Left ventricle myocardium inferior (tissue), 1 donor: ENCODE results near the gene ANAPC2. TPM values are rescaled to one million over a fixed set of nuclear protein-coding genes. Genes with fewer than 3 reads are reported as not detected.

Experiments
- DNase-seq: peaks from one replicate; pipeline ENCODE4 v3.0.0-alpha.2; 2020
- H3K27ac ChIP-seq: fragments of 200-600 bp; replicated peaks from 2 replicates; pipeline ENCODE4 v1.8.0; 2021
- H3K27me3 ChIP-seq: fragments of 200-600 bp; 2 replicates; pipeline ENCODE4 v1.8.0; 2021; ENCODE audit warnings: low read depth
- H3K36me3 ChIP-seq: fragments of 200-600 bp; 2 replicates; pipeline ENCODE4 v1.8.0; 2021
- H3K4me1 ChIP-seq: fragments of 200-600 bp; 2 replicates; pipeline ENCODE4 v1.8.0; 2021
- H3K4me3 ChIP-seq: fragments of 200-600 bp; 2 replicates; pipeline ENCODE4 v1.8.0; 2021; ENCODE audit warnings: mild to moderate bottlenecking, moderate library complexity
- H3K9me3 ChIP-seq: fragments of 200-600 bp; replicated peaks from 2 replicates; pipeline ENCODE4 v1.8.0; 2021
- intact Hi-C: fragments of 100-400 bp; cut with micrococcal nuclease; formaldehyde crosslinking; loops from one replicate; pipeline ENCODE4 v1.11.0; 2022
- total RNA-seq: library from RNA; stranded (reverse); fragmentation: NEBNext Ultra II Directional; extraction: Animal tissue kit (Norgen Biotek cat#: 25700); gene quantifications from one replicate; pipeline ENCODE4 v1.2.1, GENCODE V29; 2021
- TF ChIP-seq, protein P1 (sequence below): fragments of 200-600 bp; IDR thresholded peaks from 2 replicates; pipeline ENCODE4 v1.8.0; 2021; ENCODE audit warnings: antibody characterized with exemption, mild to moderate bottlenecking, borderline replicate concordance
- donor health status: DM: no; HTN: yes; CAD: no; lungs with severe emphysema.

ANAPC2 gene
- total RNA-seq, 1 donor from 2014 or later: 34.7 TPM

DNA sequence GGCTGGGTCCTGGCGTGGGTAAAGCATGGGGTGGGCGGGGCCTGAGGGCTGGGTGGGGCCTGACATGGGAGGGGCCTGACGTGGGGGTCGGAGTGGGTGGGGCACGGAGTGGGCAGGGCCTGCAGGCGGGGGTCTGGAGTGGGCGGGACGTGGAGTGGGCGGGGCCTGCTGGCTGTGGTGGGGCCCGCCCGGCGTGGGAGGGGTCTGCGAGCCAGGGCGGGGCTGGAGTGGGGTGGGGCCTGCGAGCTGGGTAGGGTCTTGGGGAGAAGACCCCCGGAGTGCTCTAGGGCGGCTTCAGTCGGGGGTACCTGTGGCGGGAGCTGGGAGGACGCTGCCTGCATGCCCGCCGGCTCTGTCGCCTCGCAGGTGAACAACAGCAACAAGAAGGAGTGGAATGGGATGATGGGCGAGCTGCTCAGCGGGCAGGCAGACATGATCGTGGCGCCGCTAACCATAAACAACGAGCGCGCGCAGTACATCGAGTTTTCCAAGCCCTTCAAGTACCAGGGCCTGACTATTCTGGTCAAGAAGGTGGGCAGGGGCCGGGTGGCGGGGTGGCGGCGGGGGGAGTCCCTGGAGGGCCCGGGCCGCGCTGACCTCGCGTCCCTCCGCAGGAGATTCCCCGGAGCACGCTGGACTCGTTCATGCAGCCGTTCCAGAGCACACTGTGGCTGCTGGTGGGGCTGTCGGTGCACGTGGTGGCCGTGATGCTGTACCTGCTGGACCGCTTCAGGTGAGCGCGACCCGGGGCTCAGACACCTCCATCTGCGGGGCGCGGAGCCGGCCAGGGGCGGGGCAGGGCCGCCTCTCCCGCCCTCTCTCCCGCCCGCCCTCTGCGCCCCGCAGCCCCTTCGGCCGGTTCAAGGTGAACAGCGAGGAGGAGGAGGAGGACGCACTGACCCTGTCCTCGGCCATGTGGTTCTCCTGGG is 26.5 kb downstream of the ANAPC2 start:
- TF ChIP-seq, protein P1, sequence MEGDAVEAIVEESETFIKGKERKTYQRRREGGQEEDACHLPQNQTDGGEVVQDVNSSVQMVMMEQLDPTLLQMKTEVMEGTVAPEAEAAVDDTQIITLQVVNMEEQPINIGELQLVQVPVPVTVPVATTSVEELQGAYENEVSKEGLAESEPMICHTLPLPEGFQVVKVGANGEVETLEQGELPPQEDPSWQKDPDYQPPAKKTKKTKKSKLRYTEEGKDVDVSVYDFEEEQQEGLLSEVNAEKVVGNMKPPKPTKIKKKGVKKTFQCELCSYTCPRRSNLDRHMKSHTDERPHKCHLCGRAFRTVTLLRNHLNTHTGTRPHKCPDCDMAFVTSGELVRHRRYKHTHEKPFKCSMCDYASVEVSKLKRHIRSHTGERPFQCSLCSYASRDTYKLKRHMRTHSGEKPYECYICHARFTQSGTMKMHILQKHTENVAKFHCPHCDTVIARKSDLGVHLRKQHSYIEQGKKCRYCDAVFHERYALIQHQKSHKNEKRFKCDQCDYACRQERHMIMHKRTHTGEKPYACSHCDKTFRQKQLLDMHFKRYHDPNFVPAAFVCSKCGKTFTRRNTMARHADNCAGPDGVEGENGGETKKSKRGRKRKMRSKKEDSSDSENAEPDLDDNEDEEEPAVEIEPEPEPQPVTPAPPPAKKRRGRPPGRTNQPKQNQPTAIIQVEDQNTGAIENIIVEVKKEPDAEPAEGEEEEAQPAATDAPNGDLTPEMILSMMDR: no peak
- H3K9me3 ChIP-seq: no peaks in the 10 kb centered on the region
- no peak overlapping the region for H3K27ac ChIP-seq
- peaks cover 19% of the 10 kb centered on the region for H3K4me1 ChIP-seq
- no peak overlapping the region for H3K4me3 ChIP-seq
- no peaks in the 10 kb centered on the region for H3K36me3 ChIP-seq
- H3K27me3 ChIP-seq: peaks cover 100% of the 10 kb centered on the region
- intact Hi-C loops: no loop called here
- no peak for DNase-seq

DNA sequence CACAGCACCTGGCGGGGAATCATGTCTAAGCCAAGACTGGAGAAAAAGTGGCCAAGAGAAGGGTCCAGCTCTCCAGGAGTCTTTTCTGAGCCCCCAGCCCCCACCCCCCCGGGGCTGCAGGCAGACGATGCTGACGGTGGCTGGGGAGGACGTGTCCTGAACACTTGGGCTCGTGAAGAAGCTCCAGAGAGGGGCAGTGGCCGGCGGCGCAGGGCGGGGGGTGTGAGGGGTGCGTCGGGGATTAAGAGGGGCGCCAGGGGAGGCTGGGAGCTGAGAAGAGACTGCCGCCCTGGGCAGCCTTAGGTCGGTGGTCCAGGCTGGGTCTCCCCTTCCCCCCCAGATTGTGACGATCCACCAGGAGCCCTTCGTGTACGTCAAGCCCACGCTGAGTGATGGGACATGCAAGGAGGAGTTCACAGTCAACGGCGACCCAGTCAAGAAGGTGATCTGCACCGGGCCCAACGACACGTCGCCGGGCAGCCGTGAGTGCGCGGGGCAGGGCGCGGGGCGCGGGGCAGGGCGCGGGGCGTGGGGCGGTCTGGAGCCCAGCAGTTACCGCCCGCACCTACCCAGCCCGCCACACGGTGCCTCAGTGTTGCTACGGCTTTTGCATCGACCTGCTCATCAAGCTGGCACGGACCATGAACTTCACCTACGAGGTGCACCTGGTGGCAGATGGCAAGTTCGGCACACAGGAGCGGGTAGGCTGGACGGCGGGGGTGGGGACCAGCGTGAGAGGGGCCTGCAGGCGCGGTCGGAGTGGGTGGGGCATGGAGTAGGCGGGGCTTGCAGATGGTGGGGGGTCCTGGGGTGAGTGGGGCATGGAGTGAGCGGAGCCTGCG is 27.4 kb downstream of the ANAPC2 start:
- H3K36me3 ChIP-seq: no peaks in the 10 kb centered on the region
- no peak for DNase-seq
- peaks cover 100% of the 10 kb centered on the region for H3K27me3 ChIP-seq
- H3K9me3 ChIP-seq: no peaks in the 10 kb centered on the region
- H3K4me3 ChIP-seq: no peak overlapping the region
- TF ChIP-seq, protein P1: no peak
- intact Hi-C loops: no loop called here
- no peak overlapping the region for H3K27ac ChIP-seq
- H3K4me1 ChIP-seq: peaks cover 27% of the 10 kb centered on the region

DNA sequence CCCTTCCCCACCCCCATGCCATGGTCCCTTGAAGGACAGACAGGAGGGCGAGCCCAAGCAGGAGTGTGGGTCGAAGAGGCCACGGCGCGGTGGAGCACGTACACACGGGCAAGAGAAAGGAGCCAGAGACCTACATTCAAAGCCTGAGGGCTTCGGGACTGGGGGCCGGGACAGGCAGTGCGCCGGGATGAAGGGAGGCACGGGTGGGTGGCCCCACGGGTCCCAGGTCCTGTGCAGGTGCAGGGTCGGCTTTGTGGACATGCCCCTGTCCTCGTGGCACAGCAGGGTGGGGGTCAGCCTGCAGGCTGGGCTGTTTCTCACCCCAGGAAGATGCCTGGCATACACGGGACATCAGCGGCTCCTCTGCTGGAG is 28.3 kb downstream of the ANAPC2 start:
- TF ChIP-seq, protein P1: no peak
- no peaks in the 10 kb centered on the region for H3K36me3 ChIP-seq
- intact Hi-C loops: no loop called here
- peaks cover 27% of the 10 kb centered on the region for H3K4me1 ChIP-seq
- DNase-seq: no peak
- no peak overlapping the region for H3K27ac ChIP-seq
- peaks cover 100% of the 10 kb centered on the region for H3K27me3 ChIP-seq
- no peak overlapping the region for H3K4me3 ChIP-seq
- H3K9me3 ChIP-seq: no peaks in the 10 kb centered on the region

DNA sequence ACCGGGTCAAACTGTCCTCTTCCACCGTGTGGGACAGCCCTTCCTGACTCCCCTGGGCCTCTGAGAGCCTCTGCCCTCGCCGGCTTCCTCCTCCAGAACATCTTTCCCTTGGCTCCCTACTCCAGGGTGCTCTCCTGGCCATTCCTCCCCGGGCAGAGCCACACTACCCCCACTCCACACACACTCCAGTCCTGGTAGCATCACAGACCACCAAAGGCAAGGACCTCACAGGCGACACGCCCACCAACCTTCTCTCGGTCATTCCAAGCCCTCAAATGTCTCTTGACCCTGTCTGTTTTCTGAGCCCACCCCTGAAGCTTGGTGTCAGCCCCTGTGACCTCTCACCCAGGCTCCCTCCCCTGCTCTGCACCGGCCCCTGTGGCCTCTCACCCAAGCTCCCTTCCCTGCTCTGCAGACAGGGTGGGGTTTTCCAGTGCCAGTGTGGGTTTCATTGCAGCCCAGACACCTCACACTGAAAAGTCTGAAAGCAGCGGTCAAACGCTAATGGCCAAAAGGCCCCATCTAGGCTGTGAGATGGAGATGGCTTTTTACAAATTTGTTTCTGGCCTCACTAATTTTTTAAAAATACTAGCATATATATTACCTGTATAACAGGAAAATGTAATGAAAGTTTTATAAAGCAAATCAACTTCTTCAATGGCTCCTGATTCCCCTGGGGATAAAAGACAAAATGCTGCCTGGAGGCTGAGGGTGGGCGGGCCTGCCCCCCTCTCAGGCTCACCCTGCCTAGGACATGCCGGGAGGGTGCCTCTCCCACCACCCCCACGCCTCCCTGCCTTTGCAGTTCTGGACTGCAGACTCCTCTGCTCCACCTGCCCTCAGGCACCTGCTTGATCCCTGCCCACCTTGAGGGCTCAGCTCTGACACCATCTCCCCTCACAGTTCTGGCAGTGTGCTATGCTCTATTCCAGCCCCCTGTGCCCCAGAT is 29.0 kb downstream of the ANAPC2 start:
- no peak for DNase-seq

More for the DNA sequence above, 29.0 kb downstream of the ANAPC2 start:
- TF ChIP-seq, protein P1: no peak
- H3K36me3 ChIP-seq: no peaks in the 10 kb centered on the region
- intact Hi-C loops: no loop called here
- H3K4me3 ChIP-seq: no peak overlapping the region
- peaks cover 27% of the 10 kb centered on the region for H3K4me1 ChIP-seq
- H3K9me3 ChIP-seq: no peaks in the 10 kb centered on the region
- H3K27ac ChIP-seq: no peak overlapping the region
- peaks cover 100% of the 10 kb centered on the region for H3K27me3 ChIP-seq
